Measurements from ENCODE around the gene PDZD7.
A peak's percentile ranks its signal among the peaks of the same experiment; 100 is the strongest.

PDZD7 gene

GRCh38 chr10:101031128-101031795 lies at the start of gene PDZD7, which contains the start of gene SFXN3:
Gene PDZD7, minus strand, starts transcription at chr10:101031129. Its CDS starts 910 bp downstream, at chr10:101030219.
Gene SFXN3, plus strand, starts transcription at chr10:101031234. Its CDS starts 3,461 bp downstream, at chr10:101034695.
- peak; percentile 99 for DNase-seq (ENCODE audit: low spot score)

GRCh38 chr10:101079874-101080273 lies 48.9 kb upstream of the PDZD7 start:
- DNase-seq (ENCODE audit: low spot score) = no peak

- no peak for DNase-seq (ENCODE audit: low spot score)
These were observed 45.7 kb upstream of the PDZD7 start for GRCh38 chr10:101076630-101077029.

- DNase-seq (ENCODE audit: low spot score) = no peak
These were observed 44.8 kb upstream of the PDZD7 start for GRCh38 chr10:101075775-101076174.

- DNase-seq (ENCODE audit: low spot score) = no peak
These were observed 42.7 kb upstream of the PDZD7 start for GRCh38 chr10:101073631-101074030.

- DNase-seq (ENCODE audit: low spot score) = no peak
These were observed 42.0 kb upstream of the PDZD7 start for GRCh38 chr10:101072923-101073322.

- no peak for DNase-seq (ENCODE audit: low spot score)
These were observed 41.0 kb upstream of the PDZD7 start for GRCh38 chr10:101071885-101072433.

GRCh38 chr10:101071267-101071884 lies 40.4 kb upstream of the PDZD7 start:
- no peak for DNase-seq (ENCODE audit: low spot score)

GRCh38 chr10:101070098-101070497 lies 39.2 kb upstream of the PDZD7 start:
- DNase-seq (ENCODE audit: low spot score) = no peak

GRCh38 chr10:101069441-101069840 lies 38.5 kb upstream of the PDZD7 start:
- DNase-seq (ENCODE audit: low spot score) = no peak

- peak; percentile 86 for DNase-seq (ENCODE audit: low spot score)
These were observed 36.6 kb upstream of the PDZD7 start for GRCh38 chr10:101067356-101068083.

- DNase-seq (ENCODE audit: low spot score) = no peak
These were observed 36.0 kb upstream of the PDZD7 start for GRCh38 chr10:101066896-101067355.

- DNase-seq (ENCODE audit: low spot score) = peak; percentile 83
These were observed 35.4 kb upstream of the PDZD7 start for GRCh38 chr10:101066146-101066895.

- peak; percentile 76 for DNase-seq (ENCODE audit: low spot score)
These were observed 34.7 kb upstream of the PDZD7 start for GRCh38 chr10:101065481-101066145.

GRCh38 chr10:101064415-101065030 lies 33.6 kb upstream of the PDZD7 start:
- DNase-seq (ENCODE audit: low spot score) = no peak

- no peak for DNase-seq (ENCODE audit: low spot score)
These were observed 32.9 kb upstream of the PDZD7 start for GRCh38 chr10:101063548-101064414.

- no peak for DNase-seq (ENCODE audit: low spot score)
These were observed 32.2 kb upstream of the PDZD7 start for GRCh38 chr10:101063050-101063525.

- peak; percentile 74 for DNase-seq (ENCODE audit: low spot score)
These were observed 31.5 kb upstream of the PDZD7 start for GRCh38 chr10:101062232-101063049.
